GM18861 (cell line): Measurements from ENCODE around the gene USP48.

Experiments
- ATAC-seq: cut with Tn5 transposase; IDR thresholded peaks from one replicate; pipeline ENCODE4 v1.9.1; 2021; ENCODE audit not compliant: unreplicated experiment

Gene USP48

DNA sequence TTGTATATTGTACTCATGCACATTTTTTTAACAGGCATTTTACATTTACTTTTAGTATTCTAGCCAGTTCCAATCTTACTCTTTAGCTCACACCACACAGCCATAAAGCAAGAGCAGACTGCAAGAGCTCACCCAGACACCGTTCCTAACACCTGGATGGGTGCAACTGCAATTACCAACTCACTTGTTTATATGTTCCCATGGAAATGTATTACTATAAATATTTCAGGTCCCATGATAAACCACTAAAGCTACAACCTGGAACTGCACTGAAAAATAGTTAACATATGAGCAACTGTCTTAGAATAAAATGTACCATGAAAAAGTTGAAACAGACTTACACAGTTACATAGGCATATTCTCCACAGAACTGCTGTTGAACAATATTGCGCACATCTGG is 30.8 kb downstream of the USP48 start:
- no peak for ATAC-seq

DNA sequence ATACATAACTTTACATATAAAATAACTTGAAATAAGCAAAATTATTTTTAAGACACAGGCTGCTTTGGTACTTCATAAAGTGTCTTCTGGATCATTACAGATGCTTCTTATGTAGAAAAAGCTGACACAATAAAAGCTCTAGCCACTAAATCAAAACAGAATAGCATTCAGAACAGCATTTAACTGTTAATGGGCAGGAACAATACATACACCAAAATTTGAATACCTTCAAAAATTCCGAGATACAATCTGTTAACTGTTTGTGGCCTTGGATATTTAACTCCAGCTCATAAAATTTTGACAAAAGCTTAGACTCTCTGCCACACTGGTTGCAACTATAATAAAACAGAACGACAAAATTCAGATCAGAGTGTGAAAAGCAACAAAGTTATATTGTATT is 31.7 kb downstream of the USP48 start:
- no peak for ATAC-seq

DNA sequence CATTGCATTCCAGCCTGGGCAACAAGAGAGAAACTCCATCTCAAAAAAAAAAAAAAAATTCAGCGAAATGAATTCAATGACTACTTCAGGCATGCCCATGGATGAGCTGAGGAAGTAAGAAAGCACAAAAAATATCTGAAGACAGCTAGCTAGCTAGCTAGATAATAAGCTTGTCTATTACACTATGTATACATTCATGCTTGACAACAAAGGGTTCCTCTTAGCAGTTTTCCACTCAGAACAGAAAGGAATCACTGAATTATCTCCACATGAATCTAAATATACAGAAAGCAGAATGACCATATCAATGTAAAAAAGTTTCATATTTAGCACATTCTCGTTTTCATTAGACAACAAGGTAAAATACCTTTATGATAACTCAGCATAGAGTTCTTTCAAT is 32.1 kb downstream of the USP48 start:
- ATAC-seq = no peak

DNA sequence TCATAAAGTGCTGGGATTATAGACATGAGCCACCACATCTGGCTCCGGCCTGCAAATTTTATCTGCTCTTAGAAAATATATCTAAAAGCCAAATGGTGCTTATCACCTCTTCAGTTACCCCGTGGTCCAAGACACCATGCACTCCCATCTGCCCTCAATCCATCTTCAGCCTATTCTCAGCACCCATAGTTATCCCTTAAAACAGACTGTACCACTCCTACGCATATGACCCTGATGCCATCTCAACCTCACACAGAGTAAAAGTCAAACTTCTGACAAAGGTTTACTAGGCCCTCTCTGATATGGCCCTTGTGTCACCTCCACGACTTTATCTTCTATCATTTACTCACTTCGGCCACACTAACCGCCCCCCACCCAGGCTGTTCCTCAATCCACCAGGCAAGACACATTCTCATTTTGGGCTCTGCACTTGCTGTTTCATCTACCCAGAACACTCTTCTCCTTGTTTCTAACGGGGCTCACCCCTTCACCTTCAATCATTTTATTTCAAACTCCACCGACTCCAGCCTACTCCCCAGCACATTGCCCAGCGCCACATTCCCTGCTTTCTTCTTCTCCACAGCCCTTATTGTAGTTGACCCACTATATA is 33.0 kb downstream of the USP48 start:
- no peak for ATAC-seq

DNA sequence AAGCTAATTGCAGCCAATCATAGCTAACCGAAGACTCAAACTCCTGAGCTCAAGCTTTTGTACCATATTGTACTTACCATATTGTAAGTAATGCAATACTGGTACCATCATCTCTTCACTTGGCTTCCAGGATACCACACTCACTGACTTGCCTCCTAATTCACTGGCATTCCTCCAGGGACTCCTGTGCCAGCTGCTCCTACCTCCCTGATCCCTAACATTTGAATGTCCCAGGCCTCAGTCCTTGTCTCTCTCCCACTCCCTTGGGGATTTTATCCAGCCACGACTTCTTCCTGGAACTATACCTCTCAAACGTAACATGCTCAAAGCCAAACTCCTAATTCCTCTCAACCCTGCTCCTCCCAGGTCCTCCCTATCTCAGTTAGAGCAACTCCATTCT is 33.8 kb downstream of the USP48 start:
- ATAC-seq = no peak

DNA sequence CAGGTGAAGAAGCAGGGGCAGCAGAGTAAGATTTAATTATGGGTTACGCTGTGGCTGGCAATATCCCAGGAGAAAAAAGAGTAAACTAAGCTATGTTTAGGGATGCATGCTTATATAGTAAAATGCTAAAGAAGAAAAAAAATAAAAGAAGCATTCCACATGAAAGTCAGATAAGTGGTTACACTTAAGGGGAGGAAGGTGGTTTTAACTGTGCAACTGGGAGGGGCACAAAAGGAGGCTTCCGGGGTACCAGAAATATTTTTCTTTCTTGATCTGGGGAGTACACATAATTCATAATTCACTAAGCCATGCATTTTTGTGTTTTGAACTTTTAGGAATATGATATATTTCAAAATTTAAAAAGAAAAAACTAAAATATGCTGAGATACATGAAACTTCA is 39.5 kb downstream of the USP48 start:
- ATAC-seq = no peak

DNA sequence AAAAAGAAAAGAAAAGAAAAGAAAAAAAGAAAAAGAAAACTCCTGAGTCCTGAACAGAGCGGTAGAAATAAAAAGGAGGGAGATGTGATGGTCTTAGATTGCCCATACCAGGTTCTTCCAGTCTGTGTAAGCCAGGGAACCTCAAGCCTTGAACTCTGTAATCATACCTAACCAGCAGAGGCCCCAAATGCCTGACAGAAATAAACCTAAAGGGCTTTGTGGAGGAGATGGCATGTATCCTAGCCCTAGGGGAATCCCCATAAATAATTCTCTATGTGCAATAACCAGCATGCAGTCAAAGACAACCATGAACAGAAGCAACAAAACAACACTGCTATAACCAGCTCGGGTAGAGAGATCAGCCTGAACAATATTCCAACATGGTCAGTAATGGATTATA is 40.4 kb downstream of the USP48 start:
- ATAC-seq = no peak

DNA sequence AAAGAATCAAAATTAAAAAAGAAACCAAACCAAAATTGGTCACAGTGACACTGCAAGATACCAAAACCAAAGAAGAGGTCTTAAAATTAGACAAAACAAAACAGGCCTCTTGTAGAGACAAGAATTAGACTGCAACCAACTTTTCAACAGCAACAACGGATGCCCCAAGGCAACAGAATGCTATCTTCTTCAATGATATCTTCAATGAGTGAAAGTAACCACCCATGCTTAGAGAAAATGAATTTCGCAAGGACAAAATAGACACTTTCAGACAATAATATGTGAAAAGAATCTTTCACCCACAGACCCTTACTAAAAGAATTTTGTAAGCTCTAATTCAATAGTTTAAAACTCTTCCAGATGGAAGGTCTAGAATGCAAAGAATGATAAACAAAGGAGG is 41.7 kb downstream of the USP48 start:
- ATAC-seq = no peak

DNA sequence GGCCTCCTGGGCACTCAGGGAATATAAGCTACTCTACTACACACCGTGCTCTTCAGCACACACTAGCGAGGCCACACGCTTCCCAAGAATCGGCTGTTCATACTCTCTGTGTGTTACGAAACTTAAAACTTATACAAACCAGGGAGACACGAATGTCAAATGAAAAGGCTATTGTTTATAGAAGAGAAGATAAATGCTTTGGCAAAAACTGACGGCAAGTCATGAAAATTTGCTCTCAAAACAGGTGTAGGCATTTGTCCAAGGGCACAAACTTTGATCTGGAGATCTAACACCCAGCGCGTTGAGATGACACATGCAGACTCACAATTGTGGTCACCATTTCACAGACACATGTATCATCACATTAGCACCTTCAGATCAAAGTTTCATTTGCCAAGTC is 46.1 kb downstream of the USP48 start:
- no peak for ATAC-seq

DNA sequence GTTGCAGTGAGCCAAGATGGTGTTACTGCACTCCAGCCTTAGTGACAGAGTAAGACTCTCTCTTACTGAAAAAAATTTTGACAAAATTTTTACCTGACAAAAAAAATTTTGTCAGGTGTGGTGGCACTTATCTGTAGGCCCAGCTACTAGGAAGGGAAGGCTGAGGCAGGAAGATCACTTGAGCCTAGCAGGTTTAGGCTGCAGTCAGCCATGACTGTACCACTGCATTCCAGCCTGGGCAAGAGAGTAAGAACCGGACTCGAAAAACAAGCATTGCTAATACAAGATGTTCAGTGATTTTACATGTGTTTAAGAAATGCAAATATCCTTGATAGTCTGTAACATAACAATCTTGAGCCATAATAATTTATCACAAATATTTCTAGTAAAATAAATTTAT is 46.9 kb downstream of the USP48 start:
- ATAC-seq = no peak

DNA sequence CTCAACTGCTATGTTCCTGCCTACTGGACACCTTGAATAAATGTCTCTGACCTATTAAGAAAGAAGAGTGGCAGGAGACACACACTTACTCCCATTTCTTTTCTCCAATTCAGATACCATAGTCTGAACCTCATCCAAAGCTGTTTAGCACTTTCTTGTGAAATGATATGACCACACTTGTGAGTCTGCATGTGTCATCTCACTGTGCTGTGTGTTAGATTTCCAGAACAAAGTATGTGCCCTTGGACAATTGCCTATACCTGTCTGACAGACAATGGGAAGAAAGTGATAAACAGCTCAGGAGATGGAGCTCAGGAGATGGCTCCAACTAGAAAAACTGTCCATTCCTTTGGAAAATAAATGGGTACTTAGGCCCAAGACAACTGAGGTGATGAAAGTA is 48.4 kb downstream of the USP48 start:
- no peak for ATAC-seq

DNA sequence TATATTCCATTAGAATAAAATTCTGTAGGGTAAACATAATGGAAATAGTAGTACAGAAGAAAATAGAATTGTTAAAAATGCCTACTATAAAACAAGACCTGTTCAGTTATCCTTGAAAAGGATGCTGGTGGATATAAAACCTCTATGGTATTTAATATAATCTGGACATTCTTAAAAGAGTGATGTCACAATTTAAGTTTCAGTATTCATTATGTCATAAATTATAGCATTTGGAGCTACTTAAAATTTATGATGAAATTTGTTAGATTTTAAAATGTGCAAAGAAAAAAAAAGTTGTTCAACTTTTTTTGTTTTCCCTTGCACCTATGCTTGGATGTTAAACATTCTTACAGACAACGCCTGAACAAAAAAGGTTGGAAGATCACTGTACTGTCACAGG is 50.3 kb downstream of the USP48 start:
- no peak for ATAC-seq

DNA sequence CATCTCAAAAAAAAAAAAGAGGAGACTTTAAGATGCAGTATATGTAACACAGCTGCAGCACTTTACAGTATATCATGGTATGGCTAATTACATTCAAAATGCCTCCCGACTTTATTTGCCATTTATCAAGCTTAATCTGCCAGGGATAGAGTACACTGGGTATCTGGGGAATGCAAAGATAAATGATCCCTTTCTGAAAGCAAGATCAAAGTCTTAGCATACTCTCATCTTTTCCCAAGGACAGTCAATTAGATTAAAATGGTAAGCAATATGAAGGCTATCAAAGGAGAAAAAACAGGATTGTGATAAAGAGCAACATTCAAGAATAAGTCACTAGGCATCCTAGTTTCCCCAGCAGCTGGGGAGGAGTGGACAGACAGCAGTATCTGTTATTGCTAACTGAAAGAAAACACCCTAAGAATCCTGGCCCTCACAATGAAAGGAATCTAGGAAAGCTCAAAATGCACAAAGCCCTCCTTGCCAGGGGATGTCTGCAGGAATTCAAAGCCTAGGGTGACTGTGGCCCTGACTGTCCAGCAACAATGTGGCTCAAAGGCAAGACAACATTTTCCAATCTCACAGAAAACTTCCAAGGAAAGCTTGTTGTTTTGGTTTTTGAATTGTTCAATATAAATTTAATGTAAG is 57.1 kb downstream of the USP48 start:
- ATAC-seq = no peak

DNA sequence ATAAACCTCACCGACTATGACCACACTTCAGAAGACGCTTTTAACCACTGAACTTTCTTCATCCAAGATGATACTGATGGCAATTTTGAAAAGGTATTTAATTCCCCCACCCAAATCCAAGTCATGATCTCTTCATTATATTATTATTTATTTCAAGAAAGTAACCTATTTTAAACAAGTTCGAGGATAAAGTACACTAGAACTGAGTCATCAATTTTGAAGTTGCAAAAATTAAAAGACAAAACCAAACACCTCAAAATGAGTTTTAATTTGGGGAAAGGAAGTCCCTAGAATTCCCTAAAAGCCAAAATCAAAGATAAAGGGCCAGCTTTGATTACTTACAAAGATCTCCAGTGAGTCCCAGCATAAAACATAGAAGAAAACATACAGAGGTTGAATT is 58.4 kb downstream of the USP48 start:
- ATAC-seq = no peak

DNA sequence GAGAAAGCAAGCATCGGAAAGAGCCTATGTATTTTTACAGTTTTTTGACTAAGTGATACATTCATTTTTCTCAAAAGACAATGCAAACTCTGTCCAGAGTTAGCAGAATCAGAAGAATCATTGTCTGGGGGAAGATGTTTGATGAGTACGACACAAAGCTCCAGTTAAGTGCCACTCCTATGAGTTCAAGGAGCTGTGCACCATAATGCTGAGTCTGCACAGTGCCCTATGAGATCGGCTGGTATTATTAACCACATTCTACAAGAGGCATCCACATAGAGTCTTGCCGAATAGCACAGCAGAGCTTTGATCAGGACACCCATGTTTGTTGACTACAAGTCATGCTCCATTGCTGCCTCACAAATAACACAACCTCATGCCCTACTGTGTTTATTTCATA is 58.9 kb downstream of the USP48 start:
- no peak for ATAC-seq

DNA sequence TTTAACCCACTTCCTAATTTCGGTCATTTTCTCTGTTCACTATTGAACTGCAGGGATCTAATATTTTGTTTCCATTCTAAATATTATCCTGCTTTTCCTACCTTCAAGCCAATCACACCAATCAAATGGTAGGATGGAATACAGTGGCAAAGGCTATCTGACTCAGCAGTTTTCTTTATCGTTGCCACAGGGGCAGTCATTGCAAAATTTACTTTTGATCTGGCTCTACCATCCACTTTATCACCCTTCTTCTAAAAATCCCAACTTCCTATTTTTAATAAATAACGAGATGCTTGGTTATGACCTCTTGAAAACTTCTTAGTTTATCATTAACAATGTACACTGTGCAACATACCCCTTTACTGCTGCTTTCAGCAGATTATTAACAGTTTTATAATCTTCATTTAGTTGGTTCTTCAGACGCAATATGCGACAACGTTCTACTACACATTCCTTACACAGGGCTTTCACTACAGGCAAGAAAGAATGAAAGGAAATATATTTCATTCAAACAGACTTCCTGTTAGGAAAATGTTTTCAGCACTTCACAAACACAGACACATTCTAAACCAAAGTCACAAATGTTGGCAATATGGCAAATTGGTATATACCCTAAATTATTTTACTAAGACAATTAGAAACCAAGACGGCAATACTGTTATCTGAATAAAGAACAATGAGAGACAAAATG is 61.5 kb downstream of the USP48 start:
- ATAC-seq = no peak

DNA sequence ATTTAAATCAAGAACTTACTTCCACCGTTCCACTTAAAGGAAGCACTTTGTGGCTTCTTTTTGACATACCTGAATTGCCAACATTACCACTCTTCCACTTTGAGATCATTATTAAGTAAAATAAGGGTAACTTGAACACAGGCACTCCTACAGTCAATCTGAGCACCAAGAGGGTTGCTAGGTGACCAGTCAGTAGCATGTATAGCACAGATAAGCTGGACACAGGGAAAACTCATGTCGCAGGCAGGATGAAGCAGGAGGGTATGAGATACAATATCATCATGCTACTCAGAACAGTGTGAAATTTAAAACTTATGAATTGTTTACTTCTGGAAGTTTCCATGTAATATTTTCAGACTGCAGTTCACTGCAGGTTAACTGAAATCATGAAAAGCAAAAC is 66.8 kb downstream of the USP48 start:
- ATAC-seq = no peak

DNA sequence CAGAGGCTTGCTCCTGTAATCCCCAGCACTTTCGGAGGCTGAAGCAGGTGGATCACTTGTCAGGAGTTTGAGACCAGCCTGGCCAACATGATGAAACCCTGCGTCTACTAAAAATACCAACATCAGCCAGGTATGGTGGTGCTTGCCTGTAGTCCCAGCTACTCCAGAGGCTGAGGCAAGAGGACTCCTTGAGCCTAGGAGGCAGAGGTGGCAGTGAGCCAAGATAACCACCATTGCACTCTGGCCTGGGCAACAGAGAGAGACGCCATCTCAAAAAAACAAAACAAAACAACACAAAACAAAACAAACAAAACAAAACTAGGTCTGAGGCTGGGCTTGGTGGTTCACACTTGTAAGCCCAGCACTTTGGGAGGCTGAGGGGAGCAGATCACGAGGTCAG is 75.1 kb downstream of the USP48 start:
- no peak for ATAC-seq

DNA sequence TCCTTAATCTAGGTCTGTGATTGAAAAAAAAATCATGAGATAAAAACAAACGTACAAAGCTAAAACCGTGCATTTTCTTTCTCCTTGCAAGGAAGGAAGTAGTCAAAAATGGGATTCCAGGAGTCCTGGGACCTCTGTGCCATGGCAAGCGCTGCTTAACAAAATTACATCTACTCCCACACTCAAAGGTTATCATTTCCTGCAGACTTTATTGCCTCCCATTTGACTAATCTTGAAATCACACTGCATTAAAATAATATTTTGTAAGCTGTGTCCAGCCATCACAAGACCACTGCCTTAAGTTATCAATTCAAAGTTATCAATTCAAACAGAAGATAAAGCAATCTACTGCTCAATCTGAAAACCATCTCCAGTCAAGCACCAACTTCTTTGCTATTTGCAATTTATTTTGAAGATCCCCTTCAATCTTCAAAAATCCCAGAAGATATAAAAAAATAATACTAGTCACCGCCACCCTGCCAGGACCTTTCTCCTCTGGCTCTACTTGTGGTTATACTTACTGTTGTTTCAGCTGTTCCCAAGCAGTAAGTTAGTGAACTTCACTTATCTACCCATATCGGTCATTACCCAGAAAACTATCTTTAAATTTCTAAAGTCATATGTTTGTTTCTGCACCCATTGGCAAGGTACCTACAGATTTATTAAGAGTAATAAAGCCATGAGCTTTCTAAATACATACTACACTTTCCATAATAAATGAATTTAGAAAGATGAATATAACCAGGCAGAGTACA is 75.7 kb downstream of the USP48 start:
- ATAC-seq = no peak

DNA sequence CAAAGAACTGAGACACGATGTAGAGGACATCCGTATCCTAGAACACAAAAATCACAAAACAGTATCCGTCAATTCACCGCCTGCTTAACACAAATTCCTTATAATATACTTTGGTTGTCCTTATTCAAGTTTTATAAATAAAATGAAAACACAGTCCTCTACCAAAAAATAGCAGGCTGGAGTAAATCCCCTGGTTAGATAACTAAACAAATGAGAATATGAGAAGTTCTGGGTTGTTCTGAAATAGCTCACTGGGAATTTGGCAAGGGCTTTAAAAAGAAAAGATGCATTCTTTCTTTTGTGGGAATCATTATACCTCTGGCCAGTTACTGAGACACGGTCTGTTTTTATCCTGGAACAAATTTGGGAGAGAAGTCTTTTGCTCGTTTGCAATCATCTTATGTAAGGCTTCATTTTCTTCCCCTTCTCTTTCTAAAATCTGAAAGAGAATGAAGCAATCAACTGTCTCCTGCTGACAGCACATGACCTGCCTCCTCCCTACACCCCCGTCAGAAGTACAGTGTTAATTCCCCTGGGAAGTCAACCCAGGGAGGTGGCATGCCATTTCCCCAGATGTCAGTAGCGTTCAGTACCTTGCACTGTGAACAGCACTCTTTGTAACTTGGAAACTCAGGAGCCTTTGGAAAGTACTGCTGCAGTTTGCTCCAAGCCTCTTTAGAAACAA is 76.7 kb downstream of the USP48 start:
- ATAC-seq = no peak

DNA sequence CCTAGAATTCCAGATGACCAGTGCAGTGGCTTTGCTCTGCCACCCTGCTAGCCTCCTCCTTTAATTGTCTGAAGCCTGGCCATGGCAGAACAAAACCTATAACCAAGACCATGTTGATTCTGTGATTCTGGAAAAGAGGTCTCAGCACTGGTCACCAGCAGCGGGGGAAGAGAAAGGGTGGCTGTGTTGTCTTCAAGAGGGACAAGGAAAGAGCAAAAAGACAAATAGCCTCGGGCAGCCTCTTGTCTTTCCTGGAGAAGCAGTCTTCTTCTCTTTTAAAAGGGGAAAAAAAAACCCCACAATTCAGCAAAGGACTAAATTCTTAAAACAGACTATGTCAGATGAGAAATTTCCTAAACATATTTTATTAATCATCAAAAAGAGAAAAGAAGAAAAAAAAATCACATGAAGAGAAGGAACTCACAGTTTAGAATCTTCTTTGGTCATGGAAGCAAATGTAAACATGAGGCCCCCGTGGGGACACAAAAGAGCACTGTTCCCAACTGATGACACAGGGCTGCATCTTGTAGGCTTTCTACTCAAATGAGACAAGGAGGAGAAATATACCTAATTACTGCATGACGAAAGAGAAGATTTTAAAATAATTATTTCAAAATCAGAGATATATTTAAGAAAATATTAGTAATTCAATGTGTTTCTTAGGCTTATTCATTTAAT is 77.5 kb downstream of the USP48 start:
- no peak for ATAC-seq
